Tibial nerve (tissue), 4 donors: ENCODE results near the gene RPL28.

Experiments
- EP300 ChIP-seq, 2 donors: sonication (generic); formaldehyde crosslinking; IDR thresholded peaks; one replicate each; pipeline ENCODE4 v1.6.1; 2017; ENCODE audit warnings: antibody characterized with exemption in 2 of 2, mild to moderate bottlenecking in 1 of 2
- TF ChIP-seq, protein P1 (sequence below), 5 experiments: fragments of 200-600 bp in 3 of 5; fragments of 450-650 bp in 2 of 5; sonication (generic) in 3 of 5; IDR thresholded peaks; one replicate each; pipeline ENCODE4 v1.5.1; 2016 to 2019; ENCODE audit warnings: antibody characterized with exemption in 5 of 5, mild to moderate bottlenecking in 3 of 5, moderate library complexity in 2 of 5

DNA sequence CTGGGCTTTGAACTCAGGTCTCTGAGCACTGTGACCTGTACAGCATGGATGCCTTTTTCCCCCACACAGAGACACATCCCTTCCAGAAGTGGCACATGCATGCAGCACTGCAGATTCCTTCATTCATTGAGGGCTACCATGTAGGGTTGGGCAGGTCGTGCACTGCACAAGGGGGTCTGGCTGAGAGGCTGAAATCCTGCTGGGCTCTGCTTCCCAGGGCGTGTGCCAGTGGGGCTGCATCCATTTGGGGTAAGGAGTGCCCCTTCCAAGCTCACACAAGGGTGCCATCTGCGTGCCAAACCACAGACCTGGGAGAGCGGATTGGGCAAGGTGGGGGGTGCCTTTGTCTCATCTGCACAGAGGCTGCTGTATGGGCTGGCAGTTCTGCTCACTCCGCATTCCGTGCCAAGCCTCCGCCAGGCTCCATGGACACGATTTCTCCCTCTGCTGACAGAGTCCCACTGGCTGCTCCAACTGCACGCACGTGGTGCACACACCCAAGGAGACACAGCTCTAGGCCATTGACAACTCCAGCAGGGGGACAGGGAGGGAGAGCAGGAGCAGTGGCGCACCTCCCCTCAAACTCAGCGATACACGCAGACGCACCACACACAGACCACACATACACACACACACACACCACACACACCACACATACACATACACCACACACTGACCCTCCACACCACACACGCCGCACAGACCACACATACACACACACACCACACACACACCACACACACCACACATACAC is 61.9 kb downstream of the RPL28 start:
- no peak for TF ChIP-seq EP300 (IDR thresholded peaks at IDR 0.05)
- TF ChIP-seq, protein P1, sequence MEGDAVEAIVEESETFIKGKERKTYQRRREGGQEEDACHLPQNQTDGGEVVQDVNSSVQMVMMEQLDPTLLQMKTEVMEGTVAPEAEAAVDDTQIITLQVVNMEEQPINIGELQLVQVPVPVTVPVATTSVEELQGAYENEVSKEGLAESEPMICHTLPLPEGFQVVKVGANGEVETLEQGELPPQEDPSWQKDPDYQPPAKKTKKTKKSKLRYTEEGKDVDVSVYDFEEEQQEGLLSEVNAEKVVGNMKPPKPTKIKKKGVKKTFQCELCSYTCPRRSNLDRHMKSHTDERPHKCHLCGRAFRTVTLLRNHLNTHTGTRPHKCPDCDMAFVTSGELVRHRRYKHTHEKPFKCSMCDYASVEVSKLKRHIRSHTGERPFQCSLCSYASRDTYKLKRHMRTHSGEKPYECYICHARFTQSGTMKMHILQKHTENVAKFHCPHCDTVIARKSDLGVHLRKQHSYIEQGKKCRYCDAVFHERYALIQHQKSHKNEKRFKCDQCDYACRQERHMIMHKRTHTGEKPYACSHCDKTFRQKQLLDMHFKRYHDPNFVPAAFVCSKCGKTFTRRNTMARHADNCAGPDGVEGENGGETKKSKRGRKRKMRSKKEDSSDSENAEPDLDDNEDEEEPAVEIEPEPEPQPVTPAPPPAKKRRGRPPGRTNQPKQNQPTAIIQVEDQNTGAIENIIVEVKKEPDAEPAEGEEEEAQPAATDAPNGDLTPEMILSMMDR (IDR thresholded peaks at IDR 0.05), result no peak
